ENCODE results near the gene MCC. TPM values are rescaled to one million over a fixed set of nuclear protein-coding genes. Genes with fewer than 3 reads are reported as not detected.

Gene MCC
- total RNA-seq, 4 donors from 2014 or later, result 57.7 to 91.5 (median 76.0) TPM

- no peak overlapping the region for H3K4me3 ChIP-seq (ENCODE audit: low read depth, poor library complexity, severe bottlenecking)
- no peak for DNase-seq (ENCODE audit: low spot score in 2 of 2)
- TF ChIP-seq CTCF (IDR thresholded peaks at IDR 0.05) (no peak), POLR2A (IDR thresholded peaks at IDR 0.05) (no peak)
- intact Hi-C loops (cut with DNase I; ENCODE audit: low total_unique reads), result no loop called here
- 93 to 96% methylated on average over 10 to 12 of the region's 12 CpGs for WGBS, 2 donors
These were observed 424.3 kb downstream of the MCC start for GRCh38 chr5:113063927-113064326.

- no peak for DNase-seq (ENCODE audit: low spot score in 2 of 2)
- intact Hi-C loops (cut with DNase I; ENCODE audit: low total_unique reads), result no loop called here
- WGBS, 2 donors, result 88 to 91% methylated on average over 6 of the region's 6 CpGs
- TF ChIP-seq POLR2A (IDR thresholded peaks at IDR 0.05), result no peak
- TF ChIP-seq CTCF (IDR thresholded peaks at IDR 0.05), result no peak
- no peak overlapping the region for H3K4me3 ChIP-seq (ENCODE audit: low read depth, poor library complexity, severe bottlenecking)
These were observed 425.3 kb downstream of the MCC start for GRCh38 chr5:113062869-113063508.

- H3K4me3 ChIP-seq (ENCODE audit: low read depth, poor library complexity, severe bottlenecking), result no peak overlapping the region
- intact Hi-C loops (cut with DNase I; ENCODE audit: low total_unique reads), result no loop called here
- TF ChIP-seq POLR2A (IDR thresholded peaks at IDR 0.05), result no peak
- TF ChIP-seq CTCF (IDR thresholded peaks at IDR 0.05), result no peak
- no peak for DNase-seq (ENCODE audit: low spot score in 2 of 2)
- WGBS, 2 donors, result 74 to 85% methylated on average over 5 of the region's 5 CpGs
These were observed 426.1 kb downstream of the MCC start for GRCh38 chr5:113061846-113062780.

GRCh38 chr5:113060408-113061025 lies 427.7 kb downstream of the MCC start:
- TF ChIP-seq POLR2A (IDR thresholded peaks at IDR 0.05) (no peak), CTCF (IDR thresholded peaks at IDR 0.05) (no peak)
- intact Hi-C loops (cut with DNase I; ENCODE audit: low total_unique reads), result no loop called here
- no peak overlapping the region for H3K4me3 ChIP-seq (ENCODE audit: low read depth, poor library complexity, severe bottlenecking)
- 85 to 92% methylated on average over 4 of the region's 4 CpGs for WGBS, 2 donors
- DNase-seq (ENCODE audit: low spot score in 2 of 2), result no peak

- intact Hi-C loops (cut with DNase I; ENCODE audit: low total_unique reads), result no loop called here
- TF ChIP-seq POLR2A (IDR thresholded peaks at IDR 0.05) (no peak), CTCF (IDR thresholded peaks at IDR 0.05) (no peak)
- DNase-seq (ENCODE audit: low spot score in 2 of 2), result no peak
- H3K4me3 ChIP-seq (ENCODE audit: low read depth, poor library complexity, severe bottlenecking), result no peak overlapping the region
- 60 to 61% methylated on average over 19 of the region's 19 CpGs for WGBS, 2 donors
These were observed 428.8 kb downstream of the MCC start for GRCh38 chr5:113059232-113060040.
